Astrocyte (in vitro differentiated cells and primary cell): ENCODE measurements around the gene GGTLC1. TPM values are rescaled to one million over a fixed set of nuclear protein-coding genes. Genes with fewer than 3 reads are reported as not detected.

Experiments
- DNase-seq: peaks from one replicate; pipeline ENCODE4 v3.0.0-alpha.2; 2010; ENCODE audit warnings: low read depth
- FAIRE-seq: peaks from 2 replicates; lab custom pipeline; 2011; peaks lifted over from hg19 to GRCh38; lab: Jason Lieb, UNC
- H2AFZ ChIP-seq: 2 replicates; pipeline ENCODE4 v1.6.0; 2012; ENCODE audit warnings: low read depth, low read length, inconsistent platforms
- H3K27ac ChIP-seq: 2 replicates; pipeline ENCODE4 v1.5.1; 2011; ENCODE audit warnings: low read depth, low read length, inconsistent platforms
- H3K27me3 ChIP-seq: 2 replicates; pipeline ENCODE4 v1.6.0; 2011; ENCODE audit warnings: low read length, inconsistent platforms; ENCODE audit not compliant: insufficient read depth
- H3K36me3 ChIP-seq: 2 replicates; pipeline ENCODE4 v1.5.1; 2011; ENCODE audit warnings: low read length, inconsistent platforms; ENCODE audit not compliant: insufficient read depth
- H3K4me1 ChIP-seq: 2 replicates; pipeline ENCODE4 v1.5.1; 2011; ENCODE audit warnings: low read length, inconsistent platforms; ENCODE audit not compliant: insufficient read depth
- H3K4me2 ChIP-seq: 2 replicates; pipeline ENCODE4 v1.6.0; 2012; ENCODE audit warnings: low read length, inconsistent platforms
- H3K4me3 ChIP-seq: 2 replicates; pipeline ENCODE4 v1.5.1; 2011; ENCODE audit warnings: low read depth, mild to moderate bottlenecking, low read length, inconsistent platforms; ENCODE audit not compliant: insufficient read depth
- H3K79me2 ChIP-seq: 2 replicates; pipeline ENCODE4 v1.6.0; 2012; ENCODE audit warnings: mild to moderate bottlenecking, low read length, inconsistent platforms; ENCODE audit not compliant: insufficient read depth
- H3K9ac ChIP-seq: 2 replicates; pipeline ENCODE4 v1.6.0; 2012; ENCODE audit warnings: mild to moderate bottlenecking, low read length, inconsistent platforms
- H3K9me3 ChIP-seq: 2 replicates; pipeline ENCODE4 v1.5.1; 2012; ENCODE audit warnings: low read depth, mild to moderate bottlenecking, low read length, inconsistent platforms; ENCODE audit not compliant: insufficient read depth
- H4K20me1 ChIP-seq: 2 replicates; pipeline ENCODE4 v1.6.0; 2012; ENCODE audit warnings: low read length, inconsistent platforms; ENCODE audit not compliant: insufficient read depth
- H3K27ac Mint-ChIP-seq: one replicate; pipeline ENCODE4 v1.8.0; 2021; ENCODE audit warnings: mild to moderate bottlenecking, mixed read lengths; ENCODE audit not compliant: unreplicated experiment
- H3K27me3 Mint-ChIP-seq: one replicate; pipeline ENCODE4 v1.8.0; 2021; ENCODE audit warnings: low read depth, mixed read lengths; ENCODE audit not compliant: unreplicated experiment
- H3K36me3 Mint-ChIP-seq: one replicate; pipeline ENCODE4 v1.8.0; 2021; ENCODE audit warnings: low read depth, mixed read lengths; ENCODE audit not compliant: unreplicated experiment
- H3K4me1 Mint-ChIP-seq: one replicate; pipeline ENCODE4 v1.8.0; 2021; ENCODE audit warnings: low read depth, mixed read lengths; ENCODE audit not compliant: unreplicated experiment
- H3K4me3 Mint-ChIP-seq: one replicate; pipeline ENCODE4 v1.8.0; 2021; ENCODE audit warnings: mild to moderate bottlenecking, moderate library complexity, mixed read lengths; ENCODE audit not compliant: unreplicated experiment
- H3K9me3 Mint-ChIP-seq: one replicate; pipeline ENCODE4 v1.8.0; 2021; ENCODE audit warnings: mild to moderate bottlenecking, mixed read lengths; ENCODE audit not compliant: unreplicated experiment
- EZH2 ChIP-seq: IDR thresholded peaks from 2 replicates; pipeline ENCODE4 v1.6.1; 2012; ENCODE audit warnings: mild to moderate bottlenecking, low read length, inconsistent platforms; ENCODE audit not compliant: insufficient read depth
- total RNA-seq: library from RNA; stranded (reverse); gene quantifications from 2 replicates; pipeline ENCODE4 v1.2.1, GENCODE V29; 2021
- TF ChIP-seq, protein P1 (sequence below): IDR thresholded peaks from 2 replicates; pipeline ENCODE4 v1.5.1; 2011; ENCODE audit warnings: low read depth, mild to moderate bottlenecking, inconsistent platforms, low read length, moderate library complexity; ENCODE audit not compliant: insufficient read depth

GGTLC1 gene
- total RNA-seq, 1 donor from 2014 or later: not detected

DNA sequence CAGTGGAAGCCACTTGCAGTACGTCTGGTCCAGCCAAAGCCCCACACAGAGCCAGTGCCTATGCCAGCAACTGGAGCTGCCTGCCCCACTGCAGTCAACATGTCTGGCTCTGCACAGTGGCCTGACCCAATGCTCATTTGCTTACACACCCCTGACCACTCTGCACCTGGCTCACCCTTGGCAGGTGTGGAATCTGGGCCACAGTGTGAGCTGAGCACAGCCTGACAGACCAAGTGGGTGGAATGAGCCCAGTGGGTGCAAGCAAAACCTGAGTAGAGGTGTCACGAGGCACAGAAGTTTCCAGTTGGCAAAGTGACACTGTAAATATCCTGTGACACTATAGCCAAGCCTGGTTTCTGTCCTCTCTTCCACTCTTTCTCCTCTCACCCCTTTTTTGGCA is 49.5 kb downstream of the GGTLC1 start:
- H3K4me1 Mint-ChIP-seq: no peaks in the 10 kb centered on the region
- H3K4me3 Mint-ChIP-seq: no peak overlapping the region
- Histone ChIP-seq H3K4me2 (no peak overlapping the region), H3K27me3 (no peaks in the 10 kb centered on the region), H3K4me1 (no peaks in the 10 kb centered on the region), H3K27ac (no peak overlapping the region), H2AFZ (no peak overlapping the region), H3K36me3 (no peaks in the 10 kb centered on the region), H3K9ac (no peak overlapping the region), H3K4me3 (no peak overlapping the region), H4K20me1 (no peaks in the 10 kb centered on the region), H3K79me2 (no peaks in the 10 kb centered on the region), H3K9me3 (no peaks in the 10 kb centered on the region)
- peaks cover 19% of the 10 kb centered on the region for H3K27me3 Mint-ChIP-seq
- peaks cover 4% of the 10 kb centered on the region for H3K9me3 Mint-ChIP-seq
- no peaks in the 10 kb centered on the region for H3K36me3 Mint-ChIP-seq
- FAIRE-seq (no peak), DNase-seq (no peak)
- H3K27ac Mint-ChIP-seq: no peak overlapping the region
- TF ChIP-seq, protein P1, sequence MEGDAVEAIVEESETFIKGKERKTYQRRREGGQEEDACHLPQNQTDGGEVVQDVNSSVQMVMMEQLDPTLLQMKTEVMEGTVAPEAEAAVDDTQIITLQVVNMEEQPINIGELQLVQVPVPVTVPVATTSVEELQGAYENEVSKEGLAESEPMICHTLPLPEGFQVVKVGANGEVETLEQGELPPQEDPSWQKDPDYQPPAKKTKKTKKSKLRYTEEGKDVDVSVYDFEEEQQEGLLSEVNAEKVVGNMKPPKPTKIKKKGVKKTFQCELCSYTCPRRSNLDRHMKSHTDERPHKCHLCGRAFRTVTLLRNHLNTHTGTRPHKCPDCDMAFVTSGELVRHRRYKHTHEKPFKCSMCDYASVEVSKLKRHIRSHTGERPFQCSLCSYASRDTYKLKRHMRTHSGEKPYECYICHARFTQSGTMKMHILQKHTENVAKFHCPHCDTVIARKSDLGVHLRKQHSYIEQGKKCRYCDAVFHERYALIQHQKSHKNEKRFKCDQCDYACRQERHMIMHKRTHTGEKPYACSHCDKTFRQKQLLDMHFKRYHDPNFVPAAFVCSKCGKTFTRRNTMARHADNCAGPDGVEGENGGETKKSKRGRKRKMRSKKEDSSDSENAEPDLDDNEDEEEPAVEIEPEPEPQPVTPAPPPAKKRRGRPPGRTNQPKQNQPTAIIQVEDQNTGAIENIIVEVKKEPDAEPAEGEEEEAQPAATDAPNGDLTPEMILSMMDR: no peak
- TF ChIP-seq EZH2: no peak

DNA sequence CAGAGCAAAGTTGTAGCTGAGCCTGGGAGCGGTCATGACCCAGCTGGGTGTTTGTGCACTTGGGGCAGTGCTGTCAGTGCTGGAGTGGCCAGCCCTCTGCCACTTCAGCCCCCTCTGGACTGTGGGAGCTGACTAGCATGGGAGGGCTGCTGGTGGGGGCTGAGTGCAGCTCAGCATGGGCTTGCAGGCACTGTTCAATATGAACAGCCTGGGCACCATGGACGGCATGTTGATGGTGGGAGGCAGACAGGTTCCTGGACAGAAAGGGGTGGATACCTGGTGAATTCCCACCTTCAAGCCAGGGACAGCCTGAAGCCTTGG is 50.5 kb downstream of the GGTLC1 start:
- Histone ChIP-seq H3K9me3 (no peaks in the 10 kb centered on the region), H3K4me2 (no peak overlapping the region), H3K79me2 (no peaks in the 10 kb centered on the region), H3K9ac (no peak overlapping the region), H3K4me1 (no peaks in the 10 kb centered on the region), H4K20me1 (no peaks in the 10 kb centered on the region), H2AFZ (no peak overlapping the region), H3K27ac (no peak overlapping the region), H3K4me3 (no peak overlapping the region), H3K27me3 (no peaks in the 10 kb centered on the region), H3K36me3 (no peaks in the 10 kb centered on the region)
- H3K36me3 Mint-ChIP-seq: no peaks in the 10 kb centered on the region
- no peaks in the 10 kb centered on the region for H3K4me1 Mint-ChIP-seq
- no peak for DNase-seq
- H3K27me3 Mint-ChIP-seq: peaks cover 19% of the 10 kb centered on the region
- no peak overlapping the region for H3K4me3 Mint-ChIP-seq
- H3K9me3 Mint-ChIP-seq: peaks cover 4% of the 10 kb centered on the region
- no peak for TF ChIP-seq EZH2
- TF ChIP-seq, protein P1: no peak
- H3K27ac Mint-ChIP-seq: no peak overlapping the region
- FAIRE-seq: no peak

GRCh38 chr20:23937303-23938117 is 51.1 kb downstream of the GGTLC1 start:
- H3K27ac Mint-ChIP-seq: no peak overlapping the region
- Histone ChIP-seq H3K4me3 (no peak overlapping the region), H3K27me3 (no peaks in the 10 kb centered on the region), H2AFZ (no peak overlapping the region), H3K9me3 (no peaks in the 10 kb centered on the region), H3K36me3 (no peaks in the 10 kb centered on the region), H3K9ac (no peak overlapping the region), H3K4me2 (no peak overlapping the region), H4K20me1 (no peaks in the 10 kb centered on the region), H3K27ac (no peak overlapping the region), H3K79me2 (no peaks in the 10 kb centered on the region), H3K4me1 (no peaks in the 10 kb centered on the region)
- peaks cover 4% of the 10 kb centered on the region for H3K9me3 Mint-ChIP-seq
- H3K4me3 Mint-ChIP-seq: no peak overlapping the region
- no peak for DNase-seq
- TF ChIP-seq EZH2: no peak
- TF ChIP-seq, protein P1: peak; percentile 63
- H3K27me3 Mint-ChIP-seq: peaks cover 22% of the 10 kb centered on the region
- no peaks in the 10 kb centered on the region for H3K4me1 Mint-ChIP-seq
- FAIRE-seq: peak; percentile 32
- H3K36me3 Mint-ChIP-seq: no peaks in the 10 kb centered on the region
